SK-N-SH (cell line): Measurements from ENCODE around the gene DPH7. TPM values are rescaled to one million over a fixed set of nuclear protein-coding genes. Genes with fewer than 3 reads are reported as not detected.
"Not testable (repeated sequence)": the region's sequence is repeated elsewhere in the genome, so short reads cannot be mapped to it uniquely, and the experiment has no call there.

Experiments
- CTCF ChIA-PET: fragments of 300-600, 350-600 bp; formaldehyde crosslinking; extraction: SDS; loops from one replicate; lab custom pipeline; 2021; lab: Yijun Ruan, JAX
- POLR2A ChIA-PET: fragments of 350-600 bp; sonication (Branson Sonifier 250); formaldehyde crosslinking; extraction: SDS; loops from one replicate; lab custom pipeline; 2020; ENCODE audit warnings: antibody characterized with exemption, inconsistent platforms; lab: Yijun Ruan, JAX
- DNase-seq: peaks from one replicate; pipeline ENCODE4 v3.0.0; 2012
- H2AFZ ChIP-seq: fragments of 200-600 bp; sonication (generic); 2 replicates; pipeline ENCODE4 v1.8.1; 2016; ENCODE audit warnings: antibody characterized with exemption, mild to moderate bottlenecking, low read depth
- H3F3A ChIP-seq: fragments of 200-600 bp; sonication (generic); replicated peaks from 2 replicates; pipeline ENCODE3; 2016; ENCODE audit warnings: antibody characterized with exemption, mild to moderate bottlenecking; ENCODE audit not compliant: insufficient read depth
- H3K27ac ChIP-seq, 2 experiments: fragments of 200-500 bp in 1 of 2; fragments of 200-600 bp in 1 of 2; sonication (Bioruptor generic) in 1 of 2; sonication (generic), shearing (Covaris generic) in 1 of 2; 2 replicates each; pipeline versions ENCODE4 v1.5.1 to v1.6.1; 2014 to 2016; ENCODE audit warnings: low read depth in 2 of 2, inconsistent platforms in 1 of 2, low read length in 1 of 2, mild to moderate bottlenecking in 1 of 2, mixed read lengths in 1 of 2
- H3K27me3 ChIP-seq: fragments of 200-600 bp; sonication (generic), shearing (Covaris generic); 2 replicates; pipeline ENCODE4 v1.6.1; 2016; ENCODE audit warnings: mixed run types; ENCODE audit not compliant: insufficient read depth
- H3K36me3 ChIP-seq, 2 experiments: fragments of 200-500 bp in 1 of 2; fragments of 200-600 bp in 1 of 2; sonication (Bioruptor generic) in 1 of 2; sonication (generic) in 1 of 2; replicated peaks in 1 of 2; 2 replicates each; pipeline versions ENCODE3 to v1.5.1; 2014 to 2016; ENCODE audit warnings: low read length in 1 of 2, mild to moderate bottlenecking in 1 of 2; ENCODE audit not compliant: insufficient read depth in 2 of 2, control insufficient read depth in 1 of 2
- H3K4me1 ChIP-seq, 2 experiments: fragments of 200-500 bp in 1 of 2; fragments of 200-600 bp in 1 of 2; sonication (Bioruptor generic) in 1 of 2; sonication (generic), shearing (Covaris generic) in 1 of 2; 2 replicates each; pipeline versions ENCODE4 v1.5.1 to v1.6.1; 2014 to 2016; ENCODE audit warnings: low read depth in 1 of 2, low read length in 1 of 2, mixed run types in 1 of 2; ENCODE audit not compliant: insufficient read depth in 2 of 2, control insufficient read depth in 1 of 2
- H3K4me2 ChIP-seq: fragments of 200-600 bp; sonication (generic), shearing (Covaris generic); 2 replicates; pipeline ENCODE4 v1.6.1; 2017; ENCODE audit warnings: mixed run types
- H3K4me3 ChIP-seq, 2 experiments: fragments of 200-500 bp in 1 of 2; fragments of 200-600 bp in 1 of 2; sonication (Bioruptor generic) in 1 of 2; sonication (generic), shearing (Covaris generic) in 1 of 2; 2 replicates each; pipeline versions ENCODE4 v1.5.1 to v1.8.1; 2014 to 2016; ENCODE audit warnings: low read depth in 2 of 2, inconsistent platforms in 1 of 2, low read length in 1 of 2, mild to moderate bottlenecking in 1 of 2, mixed read lengths in 1 of 2, moderate library complexity in 1 of 2
- H3K79me2 ChIP-seq: fragments of 200-600 bp; sonication (generic); 2 replicates; pipeline ENCODE4 v1.8.1; 2017; ENCODE audit warnings: mild to moderate bottlenecking; ENCODE audit not compliant: insufficient read depth
- H3K9ac ChIP-seq: fragments of 200-600 bp; sonication (generic); 2 replicates; pipeline ENCODE4 v1.6.1; 2017; ENCODE audit warnings: mixed run types
- H3K9me2 ChIP-seq: fragments of 200-600 bp; sonication (generic); 2 replicates; pipeline ENCODE4 v1.6.1; 2017; ENCODE audit warnings: mixed run types
- H3K9me3 ChIP-seq: fragments of 200-600 bp; sonication (generic); 2 replicates; pipeline ENCODE4 v1.6.1; 2017; ENCODE audit warnings: mixed run types, mild to moderate bottlenecking, moderate library complexity
- H4K20me1 ChIP-seq: fragments of 200-600 bp; sonication (generic); 2 replicates; pipeline ENCODE4 v1.6.1; 2017; ENCODE audit warnings: mild to moderate bottlenecking, mixed run types; ENCODE audit not compliant: insufficient read depth
- WGBS: methylation state at CpG from one replicate; pipeline ENCODE4 v1.1.6; 2017; ENCODE audit warnings: low lambda C conversion rate; 5-methylcytosine and 5-hydroxymethylcytosine counted together
- polyA plus RNA-seq, 3 experiments: library from polyadenylated mRNA; depleted of rRNA; stranded (reverse); fragments of >200 nt; gene quantifications; 2 replicates each; pipeline ENCODE4 v1.2.3, GENCODE V29; 2012
- TF ChIP-seq, protein P1 (sequence below): IDR thresholded peaks from 2 replicates; pipeline ENCODE4 v1.4.0; 2012; ENCODE audit warnings: low read depth
- TF ChIP-seq, protein P2 (sequence below): IDR thresholded peaks from 2 replicates; pipeline ENCODE4 v1.4.0; 2012; ENCODE audit warnings: low read depth, borderline replicate concordance

The DPH7 gene
- polyA plus RNA-seq, 1 of the 3 experiments (the other 2 are of a cell fraction): 59.9 TPM

DNA sequence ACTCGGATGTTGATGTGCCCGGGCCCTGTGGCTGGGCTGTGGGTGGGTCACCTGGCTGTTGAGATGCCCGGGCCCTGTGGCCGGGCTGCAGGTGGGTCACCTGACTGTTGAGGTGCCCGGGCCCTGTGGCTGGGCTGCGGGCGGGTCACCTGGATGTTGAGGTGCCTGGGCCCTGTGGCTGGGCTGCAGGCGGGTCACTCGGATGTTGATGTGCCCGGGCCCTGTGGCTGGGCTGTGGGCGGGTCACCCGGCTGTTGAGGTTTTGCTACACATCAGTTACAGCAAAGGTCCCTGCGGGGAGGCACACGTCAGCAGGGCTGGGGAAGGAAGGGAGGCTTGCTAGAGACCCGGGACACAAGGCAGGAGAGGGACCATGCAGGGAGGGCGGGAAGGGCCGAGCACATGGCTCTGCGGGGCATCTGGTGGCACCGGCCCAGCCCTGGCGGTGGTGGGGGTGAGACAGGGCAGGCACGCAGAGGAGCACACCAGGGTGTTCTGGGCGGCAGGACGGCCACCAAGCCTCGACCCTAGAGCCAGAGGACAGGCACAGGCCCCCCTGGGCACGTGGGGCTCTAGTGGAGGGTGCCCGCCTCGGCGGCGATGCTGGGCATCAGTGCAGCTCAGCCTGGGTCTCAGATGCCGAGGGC lies 63.9 kb downstream of the DPH7 start:
- H3K9me2 ChIP-seq: no peaks in the 10 kb centered on the region
- H2AFZ ChIP-seq: no peak overlapping the region
- H3K4me3 ChIP-seq: no peak overlapping the region
- TF ChIP-seq, protein P1, sequence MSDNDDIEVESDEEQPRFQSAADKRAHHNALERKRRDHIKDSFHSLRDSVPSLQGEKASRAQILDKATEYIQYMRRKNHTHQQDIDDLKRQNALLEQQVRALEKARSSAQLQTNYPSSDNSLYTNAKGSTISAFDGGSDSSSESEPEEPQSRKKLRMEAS: no peak
- TF ChIP-seq, protein P2, sequence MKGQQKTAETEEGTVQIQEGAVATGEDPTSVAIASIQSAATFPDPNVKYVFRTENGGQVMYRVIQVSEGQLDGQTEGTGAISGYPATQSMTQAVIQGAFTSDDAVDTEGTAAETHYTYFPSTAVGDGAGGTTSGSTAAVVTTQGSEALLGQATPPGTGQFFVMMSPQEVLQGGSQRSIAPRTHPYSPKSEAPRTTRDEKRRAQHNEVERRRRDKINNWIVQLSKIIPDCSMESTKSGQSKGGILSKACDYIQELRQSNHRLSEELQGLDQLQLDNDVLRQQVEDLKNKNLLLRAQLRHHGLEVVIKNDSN: no peak
- no peaks in the 10 kb centered on the region for H3K9me3 ChIP-seq
- ChIA-PET CTCF (interaction anchor here (0.6 kb wide), 1 partner anchor 10 kb away, joined by 3 read pairs; no protein-coding TSS in a partner anchor), POLR2A (no interaction called here)
- no peak overlapping the region for H3K4me2 ChIP-seq
- 95% methylated on average over 15 of the region's 30 CpGs for WGBS
- no peaks in the 10 kb centered on the region for H3K4me1 ChIP-seq
- no peaks in the 10 kb centered on the region for H3K79me2 ChIP-seq
- no peak for DNase-seq
- H3F3A ChIP-seq: no peaks in the 10 kb centered on the region
- H3K9ac ChIP-seq: no peak overlapping the region
- no peak overlapping the region for H3K27ac ChIP-seq
- no peaks in the 10 kb centered on the region for H3K27me3 ChIP-seq
- no peaks in the 10 kb centered on the region for H4K20me1 ChIP-seq
- no peaks in the 10 kb centered on the region for H3K36me3 ChIP-seq

DNA sequence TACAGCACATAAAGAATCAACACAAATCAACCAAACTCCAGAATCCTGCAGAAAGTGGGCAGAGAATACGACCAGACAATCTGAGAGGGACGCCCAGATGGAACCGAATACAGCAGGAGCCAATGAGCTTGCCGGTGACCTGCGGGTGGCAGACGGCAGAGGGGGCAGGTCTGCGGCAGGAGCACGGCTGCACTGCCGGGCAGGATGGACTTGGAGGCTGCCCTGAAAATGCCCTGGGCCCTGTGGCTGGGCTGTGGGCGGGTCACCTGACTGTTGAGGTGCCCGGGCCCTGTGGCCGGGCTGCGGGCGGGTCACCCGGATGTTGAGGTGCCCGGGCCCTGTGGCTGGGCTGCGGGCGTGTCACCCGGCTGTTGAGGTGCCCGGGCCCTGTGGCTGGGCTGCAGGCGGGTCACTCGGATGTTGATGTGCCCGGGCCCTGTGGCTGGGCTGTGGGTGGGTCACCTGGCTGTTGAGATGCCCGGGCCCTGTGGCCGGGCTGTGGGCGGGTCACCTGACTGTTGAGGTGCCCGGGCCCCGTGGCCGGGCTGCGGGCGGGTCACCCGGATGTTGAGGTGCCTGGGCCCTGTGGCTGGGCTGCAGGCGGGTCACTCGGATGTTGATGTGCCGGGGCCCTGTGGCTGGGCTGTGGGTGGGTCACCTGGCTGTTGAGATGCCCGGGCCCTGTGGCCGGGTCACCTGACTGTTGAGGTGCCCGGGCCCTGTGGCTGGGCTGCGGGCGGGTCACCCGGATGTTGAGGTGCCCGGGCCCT lies 64.7 kb downstream of the DPH7 start:
- CTCF ChIA-PET, H3K36me3 ChIP-seq, H3K79me2 ChIP-seq, H3K27me3 ChIP-seq, H3K4me2 ChIP-seq, DNase-seq, H3K4me3 ChIP-seq, H3K9me3 ChIP-seq, H3F3A ChIP-seq, H3K9ac ChIP-seq, POLR2A ChIA-PET, H3K27ac ChIP-seq, H3K9me2 ChIP-seq, H3K4me1 ChIP-seq, H2AFZ ChIP-seq, H4K20me1 ChIP-seq: not testable (repeated sequence)
- 69% methylated on average over 11 of the region's 42 CpGs for WGBS

DNA sequence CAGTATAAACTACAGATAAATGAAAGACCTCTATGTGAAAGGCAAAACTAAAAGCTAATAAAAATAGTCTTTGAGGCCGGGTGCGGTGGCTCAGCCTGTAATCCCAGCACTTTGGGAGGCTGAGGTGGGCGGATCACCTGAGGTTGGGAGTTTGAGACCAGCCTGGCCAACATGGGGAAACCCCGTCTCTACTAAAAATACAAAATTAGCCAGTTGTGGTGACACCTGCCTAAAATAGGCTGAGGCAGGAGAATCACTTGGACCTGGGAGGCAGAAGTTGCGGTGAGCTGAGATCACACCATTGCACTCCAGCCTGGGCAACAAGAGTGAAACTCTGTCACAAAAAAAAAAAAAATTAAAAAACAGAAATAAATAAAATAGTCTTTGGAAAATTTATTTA lies 65.6 kb downstream of the DPH7 start:
- H3F3A ChIP-seq, H3K9ac ChIP-seq, POLR2A ChIA-PET, H3K9me3 ChIP-seq, CTCF ChIA-PET, H3K4me2 ChIP-seq, H3K79me2 ChIP-seq, DNase-seq, H3K4me3 ChIP-seq, H3K36me3 ChIP-seq, H3K27ac ChIP-seq, H3K27me3 ChIP-seq, H3K4me1 ChIP-seq, H3K9me2 ChIP-seq, H2AFZ ChIP-seq, H4K20me1 ChIP-seq: not testable (repeated sequence)
- WGBS: over 99% methylated on average over 5 of the region's 5 CpGs
